SKM-1 (cell line): ENCODE results near the gene SLC28A1.

Experiments
- DNase-seq: peaks from one replicate; lab custom pipeline; 2025; ENCODE audit not compliant: unreplicated experiment; lab: John Stamatoyannopoulos, UW

The SLC28A1 gene

GRCh38 chr15:84988909-84989644 is 104.6 kb downstream of the SLC28A1 start:
- no peak for DNase-seq

GRCh38 chr15:84990507-84990906 is 106.0 kb downstream of the SLC28A1 start:
- no peak for DNase-seq

GRCh38 chr15:84991014-84991712 is 106.7 kb downstream of the SLC28A1 start:
- no peak for DNase-seq

- no peak for DNase-seq
Observed at GRCh38 chr15:84992157-84992944, 107.9 kb downstream of the SLC28A1 start.
